ENCODE data around the gene SPTY2D1.
A peak's percentile ranks its signal among the peaks of the same experiment; 100 is the strongest.

Gene SPTY2D1

GRCh38 chr11:18581825-18582224 lies 52.3 kb downstream of the SPTY2D1 start:
- no peak overlapping the region for H3K4me3 ChIP-seq (ENCODE audit: low read depth, low read length)
- no peak for DNase-seq (ENCODE audit: low read depth)
- TF ChIP-seq, protein P1, sequence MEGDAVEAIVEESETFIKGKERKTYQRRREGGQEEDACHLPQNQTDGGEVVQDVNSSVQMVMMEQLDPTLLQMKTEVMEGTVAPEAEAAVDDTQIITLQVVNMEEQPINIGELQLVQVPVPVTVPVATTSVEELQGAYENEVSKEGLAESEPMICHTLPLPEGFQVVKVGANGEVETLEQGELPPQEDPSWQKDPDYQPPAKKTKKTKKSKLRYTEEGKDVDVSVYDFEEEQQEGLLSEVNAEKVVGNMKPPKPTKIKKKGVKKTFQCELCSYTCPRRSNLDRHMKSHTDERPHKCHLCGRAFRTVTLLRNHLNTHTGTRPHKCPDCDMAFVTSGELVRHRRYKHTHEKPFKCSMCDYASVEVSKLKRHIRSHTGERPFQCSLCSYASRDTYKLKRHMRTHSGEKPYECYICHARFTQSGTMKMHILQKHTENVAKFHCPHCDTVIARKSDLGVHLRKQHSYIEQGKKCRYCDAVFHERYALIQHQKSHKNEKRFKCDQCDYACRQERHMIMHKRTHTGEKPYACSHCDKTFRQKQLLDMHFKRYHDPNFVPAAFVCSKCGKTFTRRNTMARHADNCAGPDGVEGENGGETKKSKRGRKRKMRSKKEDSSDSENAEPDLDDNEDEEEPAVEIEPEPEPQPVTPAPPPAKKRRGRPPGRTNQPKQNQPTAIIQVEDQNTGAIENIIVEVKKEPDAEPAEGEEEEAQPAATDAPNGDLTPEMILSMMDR (IDR thresholded peaks at IDR 0.05; ENCODE audit: insufficient read depth, low read depth, low read length, missing control alignments), result no peak

DNA sequence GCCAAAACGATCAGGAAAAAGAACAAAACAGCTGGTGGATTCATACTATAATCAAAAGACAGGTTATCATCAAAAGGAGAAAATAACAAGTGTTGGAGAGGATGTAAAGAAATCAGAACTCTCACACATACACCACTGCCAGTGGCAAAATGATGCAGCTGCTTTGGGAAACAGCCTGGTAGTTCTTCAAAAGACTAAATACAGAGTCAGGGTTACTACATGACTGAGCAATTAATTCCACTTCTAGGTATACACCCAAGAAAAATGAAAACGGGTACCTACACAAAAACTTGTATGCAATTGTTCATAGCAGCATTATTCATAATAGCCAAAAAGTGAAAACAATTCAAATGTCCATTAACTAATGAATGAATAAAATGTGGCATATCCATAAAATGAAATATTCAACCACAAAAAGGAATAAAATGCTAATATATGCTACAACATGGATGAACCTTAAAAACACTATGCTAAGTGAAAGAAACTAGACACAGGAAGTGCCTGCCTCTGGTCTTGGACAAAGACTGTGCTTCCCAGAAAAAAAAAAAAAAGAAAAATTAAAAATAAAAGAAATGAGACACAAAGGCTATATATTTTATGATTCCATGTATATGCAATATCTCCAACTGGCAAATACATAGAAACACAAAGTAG lies 53.9 kb downstream of the SPTY2D1 start:
- no peak for DNase-seq (ENCODE audit: low read depth)
- TF ChIP-seq, protein P1 (IDR thresholded peaks at IDR 0.05; ENCODE audit: insufficient read depth, low read depth, low read length, missing control alignments), result no peak
- no peak overlapping the region for H3K4me3 ChIP-seq (ENCODE audit: low read depth, low read length)

- TF ChIP-seq, protein P1 (IDR thresholded peaks at IDR 0.05; ENCODE audit: insufficient read depth, low read depth, low read length, missing control alignments), result no peak
- no peak overlapping the region for H3K4me3 ChIP-seq (ENCODE audit: low read depth, low read length)
- DNase-seq (ENCODE audit: low read depth), result peak; percentile 23
Measured at GRCh38 chr11:18578975-18579598, 55.1 kb downstream of the SPTY2D1 start.

GRCh38 chr11:18575361-18575760 lies 58.8 kb downstream of the SPTY2D1 start:
- no peak for DNase-seq (ENCODE audit: low read depth)
- H3K4me3 ChIP-seq (ENCODE audit: low read depth, low read length), result no peak overlapping the region
- TF ChIP-seq, protein P1 (IDR thresholded peaks at IDR 0.05; ENCODE audit: insufficient read depth, low read depth, low read length, missing control alignments), result no peak

DNA sequence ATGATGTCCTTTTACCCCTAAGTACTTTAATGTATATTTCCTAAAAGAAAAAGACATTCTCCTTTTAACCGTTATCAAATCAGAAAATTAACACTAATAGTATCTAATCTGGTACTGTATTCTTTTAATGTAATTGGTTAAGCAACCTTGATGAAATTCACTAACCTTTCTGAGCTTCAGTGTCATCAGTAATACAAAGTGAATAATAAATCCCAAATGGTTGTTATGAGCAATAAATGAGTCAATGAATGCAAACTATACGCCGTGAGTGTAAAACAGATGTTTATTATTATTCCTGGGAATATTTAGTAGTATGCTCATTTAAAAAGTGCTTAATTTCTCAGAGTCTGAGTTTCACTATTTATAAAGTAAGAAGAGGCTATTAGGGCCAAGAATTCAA lies 67.1 kb downstream of the SPTY2D1 start:
- TF ChIP-seq, protein P1 (IDR thresholded peaks at IDR 0.05; ENCODE audit: insufficient read depth, low read depth, low read length, missing control alignments), result no peak
- no peak overlapping the region for H3K4me3 ChIP-seq (ENCODE audit: low read depth, low read length)
- no peak for DNase-seq (ENCODE audit: low read depth)

DNA sequence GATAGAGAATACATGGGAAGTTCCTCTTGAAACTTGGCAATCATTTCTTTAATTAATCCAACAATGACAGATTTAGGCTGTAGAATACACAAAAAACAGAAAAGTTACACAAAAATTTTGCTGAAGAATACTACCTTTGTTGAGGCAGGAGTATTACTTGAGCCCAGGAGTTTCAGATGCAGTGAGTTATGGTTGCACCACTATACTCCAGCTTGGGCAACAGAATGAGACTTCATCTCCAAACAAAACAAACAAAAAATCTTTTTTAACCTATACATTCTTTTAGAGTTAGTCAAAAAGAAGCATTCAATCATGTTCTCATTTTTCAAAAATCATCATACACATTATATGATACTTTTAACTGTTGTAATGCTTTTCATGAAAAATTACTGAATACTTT lies 67.7 kb downstream of the SPTY2D1 start:
- H3K4me3 ChIP-seq (ENCODE audit: low read depth, low read length), result no peak overlapping the region
- TF ChIP-seq, protein P1 (IDR thresholded peaks at IDR 0.05; ENCODE audit: insufficient read depth, low read depth, low read length, missing control alignments), result no peak
- DNase-seq (ENCODE audit: low read depth), result no peak

DNA sequence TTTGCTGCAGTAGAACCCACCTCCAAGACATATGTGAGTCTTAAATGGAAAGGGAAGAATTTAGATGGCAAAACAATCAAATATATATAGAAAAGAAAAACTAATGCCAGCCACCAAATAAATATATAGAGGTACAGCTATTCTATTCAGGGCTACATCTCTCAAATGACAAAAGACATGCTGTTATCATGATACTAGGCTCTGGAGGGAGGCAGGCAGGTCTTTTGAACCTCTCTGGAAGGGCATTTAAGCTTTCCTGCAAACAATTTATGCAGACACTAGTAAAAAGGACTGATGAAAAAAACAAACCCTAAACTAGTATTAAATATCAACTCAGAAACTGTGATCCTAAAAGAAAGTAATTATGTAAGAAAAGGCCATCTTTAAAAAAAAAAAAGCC lies 70.0 kb downstream of the SPTY2D1 start:
- DNase-seq (ENCODE audit: low read depth), result no peak
- TF ChIP-seq, protein P1 (IDR thresholded peaks at IDR 0.05; ENCODE audit: insufficient read depth, low read depth, low read length, missing control alignments), result no peak
- no peak overlapping the region for H3K4me3 ChIP-seq (ENCODE audit: low read depth, low read length)
